HG02623 (cell line): Measurements from ENCODE around the gene RNF223.
"Not testable (repeated sequence)": the region's sequence is repeated elsewhere in the genome, so short reads cannot be mapped to it uniquely, and the experiment has no call there.

Experiments
- ATAC-seq: cut with Tn5 transposase; IDR thresholded peaks from one replicate; pipeline ENCODE4 v1.9.1; 2021; ENCODE audit warnings: moderate library complexity; ENCODE audit not compliant: unreplicated experiment

The RNF223 gene

DNA sequence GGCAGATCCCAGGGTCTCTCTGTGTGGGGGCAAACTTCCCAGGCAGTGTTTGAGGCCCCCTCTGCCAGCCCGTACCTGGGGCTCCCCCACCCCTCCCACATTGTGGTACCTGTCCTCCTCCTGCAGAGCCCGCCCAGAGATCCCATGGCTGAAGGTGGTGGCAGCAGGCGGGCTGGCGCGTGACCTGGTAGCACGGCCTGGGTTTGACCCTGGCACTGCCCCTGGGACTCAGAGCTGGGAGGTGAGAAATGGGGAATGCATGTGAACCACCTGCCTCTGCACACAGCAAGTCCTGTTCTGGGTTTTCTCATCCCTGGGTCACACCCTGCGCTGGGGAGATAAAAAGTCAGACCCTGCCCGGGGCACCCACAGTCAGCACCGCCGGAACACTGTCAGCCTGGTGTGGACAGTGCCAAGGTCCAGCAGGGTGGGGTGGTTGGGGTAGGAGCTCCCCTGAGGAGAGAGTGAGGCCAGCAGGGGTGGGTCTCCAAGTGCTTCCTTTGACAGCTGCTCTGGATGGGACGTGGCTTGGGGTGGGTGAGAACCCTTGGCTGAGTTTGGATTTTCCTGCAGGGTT is 42.4 kb downstream of the RNF223 start:
- no peak for ATAC-seq

DNA sequence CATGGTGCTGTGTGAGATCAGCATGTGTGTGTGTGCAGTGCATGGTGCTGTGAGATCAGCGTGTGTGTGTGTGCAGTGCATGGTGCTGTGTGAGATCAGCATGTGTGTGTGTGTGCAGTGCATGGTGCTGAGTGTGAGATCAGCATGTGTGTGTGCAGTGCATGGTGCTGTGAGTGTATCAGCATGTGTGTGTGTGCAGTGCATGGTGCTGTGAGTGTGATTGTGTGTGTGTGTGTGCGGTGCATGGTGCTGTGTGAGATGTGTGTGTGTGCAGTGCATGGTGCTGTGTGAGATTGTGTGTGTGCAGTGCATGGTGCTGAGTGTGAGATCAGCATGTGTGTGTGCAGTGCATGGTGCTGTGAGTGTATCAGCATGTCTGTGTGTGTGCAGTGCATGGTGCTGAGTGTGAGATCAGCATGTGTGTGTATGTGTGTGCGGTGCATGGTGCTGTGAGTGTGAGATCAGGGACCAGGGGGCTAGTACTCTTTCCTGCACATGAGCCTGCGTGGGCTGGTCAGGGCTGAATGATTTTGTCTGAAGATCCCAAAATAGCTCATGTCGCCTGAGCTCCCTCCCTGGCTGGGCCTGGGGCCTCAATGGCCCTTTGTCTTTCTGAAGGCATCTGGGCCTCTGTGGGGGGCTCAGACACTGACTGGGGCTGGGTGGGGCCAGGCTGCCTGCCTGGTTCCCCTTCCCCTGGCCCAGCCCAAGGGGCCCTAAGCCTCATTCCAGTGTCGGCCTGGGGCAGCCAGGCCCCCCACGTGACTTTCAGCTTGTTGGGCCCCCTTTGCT is 43.0 kb downstream of the RNF223 start:
- not testable (repeated sequence) for ATAC-seq

DNA sequence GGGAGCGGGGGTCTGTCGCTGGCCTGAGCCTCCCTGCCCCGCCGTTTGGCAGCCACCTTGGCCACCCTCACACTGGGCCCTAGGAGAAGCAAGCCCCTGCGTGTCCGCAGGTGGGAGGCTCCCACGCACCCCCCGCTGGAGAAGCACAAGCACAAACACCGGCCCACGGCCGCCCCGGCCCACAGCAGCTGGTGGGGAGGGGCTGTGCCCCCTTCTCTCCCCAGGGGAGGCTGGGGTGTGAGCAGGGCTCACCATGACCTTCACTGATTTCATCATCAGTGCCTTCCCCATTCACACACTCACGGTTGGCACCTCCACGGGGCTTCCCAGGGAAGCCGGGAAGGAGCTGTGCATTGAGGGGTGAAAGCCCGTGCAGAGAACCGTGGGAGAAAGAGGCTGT is 46.3 kb downstream of the RNF223 start:
- ATAC-seq = no peak

DNA sequence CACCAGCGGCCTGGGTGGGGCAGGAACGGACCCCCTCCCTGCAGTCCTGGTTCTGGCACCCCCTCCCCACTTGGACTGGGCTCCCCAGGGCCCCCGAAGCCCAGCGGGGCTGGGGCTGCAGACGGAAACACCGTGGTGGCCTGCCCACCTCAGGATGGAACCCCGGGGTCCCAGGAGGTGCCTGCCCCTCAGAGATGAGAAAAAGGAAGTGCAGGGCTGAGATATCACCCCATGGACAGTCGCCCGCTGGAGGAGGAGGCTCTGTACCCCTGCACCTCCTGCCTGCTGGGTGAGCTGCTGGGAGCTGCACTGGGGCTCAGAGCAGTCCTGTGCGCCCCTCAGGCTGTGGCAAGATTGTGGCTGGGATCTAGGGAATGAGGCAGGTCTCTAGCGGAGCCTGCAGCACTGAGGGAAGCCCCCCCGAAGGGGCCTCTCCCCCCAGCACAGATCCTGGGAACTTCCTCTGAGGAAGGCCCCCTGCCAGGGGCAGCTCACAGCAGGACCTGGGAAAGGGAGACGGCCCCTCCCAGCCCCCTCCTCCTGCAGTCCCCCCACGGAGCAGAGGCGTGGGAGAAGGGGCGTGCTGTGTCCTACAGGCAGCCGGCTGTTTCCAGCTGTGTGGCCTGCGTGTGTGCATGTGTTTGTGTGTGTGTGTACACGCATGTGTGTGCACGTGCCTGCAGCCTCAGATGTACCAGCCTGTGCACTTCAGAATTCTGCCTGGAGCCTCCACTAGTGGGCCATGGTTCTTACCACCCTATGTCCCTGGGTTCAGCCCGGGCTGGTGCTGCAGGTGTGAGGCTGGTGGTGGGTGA is 47.3 kb downstream of the RNF223 start:
- ATAC-seq = no peak

DNA sequence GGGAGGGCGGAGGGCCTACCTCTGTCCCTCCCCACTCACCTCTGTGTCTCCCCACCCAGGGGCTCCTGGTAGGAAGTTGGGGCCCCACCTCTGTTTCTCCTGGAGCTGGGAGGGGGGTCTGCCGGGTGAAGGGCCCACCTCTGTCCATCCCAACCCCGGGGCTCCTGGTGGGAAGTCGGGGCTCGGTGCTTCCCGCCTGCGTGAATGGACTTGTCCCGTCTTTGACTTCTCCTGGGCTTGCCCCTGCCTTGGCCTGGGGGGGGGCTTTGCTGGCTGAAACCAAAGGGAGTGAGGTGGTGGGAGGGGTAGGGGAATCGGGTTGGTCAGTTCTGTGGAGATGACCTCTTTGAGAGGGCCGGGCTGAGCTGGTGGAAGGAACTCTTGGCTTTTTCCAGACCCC is 48.4 kb downstream of the RNF223 start:
- no peak for ATAC-seq

DNA sequence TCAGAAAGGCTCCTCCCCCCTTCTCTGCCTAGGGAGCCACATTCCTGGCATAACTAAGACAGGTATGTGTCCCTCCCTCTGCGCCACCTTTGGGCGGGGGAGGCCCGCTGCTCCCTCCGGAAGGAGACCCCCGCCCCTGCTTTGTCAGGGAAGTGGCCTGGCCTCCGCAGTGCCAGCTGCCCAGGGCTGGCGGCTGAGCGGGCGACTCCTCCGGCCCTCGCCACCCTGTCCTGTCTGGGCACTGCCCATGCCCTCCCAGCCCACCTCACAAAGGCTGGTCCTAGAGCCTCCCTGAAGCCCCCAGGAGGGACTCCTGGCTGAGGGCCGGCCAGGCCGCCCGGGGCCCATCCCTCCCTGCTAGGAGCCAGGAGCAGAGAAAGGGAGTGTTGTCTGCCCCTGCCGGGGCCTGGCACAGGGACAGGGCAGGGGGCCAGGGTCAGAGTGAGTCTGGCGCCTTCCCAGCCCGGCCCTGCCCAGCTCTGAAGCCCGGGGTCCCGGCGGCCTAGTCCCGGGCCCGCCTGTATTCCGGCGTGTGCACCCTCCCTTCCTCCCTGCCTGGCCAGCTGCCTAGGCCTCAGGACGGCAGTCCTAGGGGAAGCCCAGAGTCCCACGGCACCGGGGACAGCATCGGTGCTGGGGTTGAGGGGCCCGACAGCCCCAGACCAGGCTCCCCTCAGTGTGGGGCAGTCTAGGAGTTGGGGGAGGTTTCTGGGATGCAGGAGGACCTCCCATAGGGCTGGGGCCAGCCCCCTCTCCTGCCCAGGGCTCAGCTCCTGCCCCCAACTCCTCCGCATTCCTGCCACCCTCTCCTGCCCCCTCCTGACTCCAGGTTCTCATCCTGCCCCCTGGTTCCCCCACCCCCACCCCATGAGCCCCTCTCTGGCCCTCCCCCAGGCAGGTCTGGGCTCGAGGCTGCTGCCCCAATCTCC is 49.1 kb downstream of the RNF223 start:
- ATAC-seq = no peak

DNA sequence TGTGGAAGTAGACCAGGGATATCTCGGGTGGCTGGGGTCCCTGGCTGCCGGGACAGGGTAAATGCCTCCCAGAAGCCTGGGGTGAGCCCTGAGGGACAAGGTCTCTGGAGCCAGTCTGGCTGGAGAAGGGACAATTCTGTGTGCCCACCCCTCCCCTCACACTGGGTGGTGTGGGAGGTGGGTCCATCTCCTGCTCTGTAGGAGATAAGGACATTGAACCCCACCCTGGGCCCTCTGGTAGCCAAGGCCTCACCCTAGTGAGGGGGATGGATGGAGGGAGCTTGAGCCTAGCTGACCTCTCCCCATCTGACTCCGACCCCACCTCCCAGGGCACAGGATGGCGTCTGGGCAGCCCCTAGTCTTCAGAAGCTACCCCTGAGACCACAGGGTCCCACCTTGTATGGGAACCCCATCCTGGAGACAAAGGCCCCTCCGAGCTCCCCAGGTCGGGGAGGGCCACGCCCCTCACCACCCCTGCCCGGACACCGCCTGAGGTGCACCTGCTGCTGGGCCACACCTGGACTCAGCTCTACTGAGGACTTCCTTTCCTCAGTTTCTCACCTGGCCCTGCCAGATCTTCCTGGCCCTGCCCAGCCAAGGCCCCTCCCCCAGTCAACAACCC is 49.8 kb downstream of the RNF223 start:
- no peak for ATAC-seq

DNA sequence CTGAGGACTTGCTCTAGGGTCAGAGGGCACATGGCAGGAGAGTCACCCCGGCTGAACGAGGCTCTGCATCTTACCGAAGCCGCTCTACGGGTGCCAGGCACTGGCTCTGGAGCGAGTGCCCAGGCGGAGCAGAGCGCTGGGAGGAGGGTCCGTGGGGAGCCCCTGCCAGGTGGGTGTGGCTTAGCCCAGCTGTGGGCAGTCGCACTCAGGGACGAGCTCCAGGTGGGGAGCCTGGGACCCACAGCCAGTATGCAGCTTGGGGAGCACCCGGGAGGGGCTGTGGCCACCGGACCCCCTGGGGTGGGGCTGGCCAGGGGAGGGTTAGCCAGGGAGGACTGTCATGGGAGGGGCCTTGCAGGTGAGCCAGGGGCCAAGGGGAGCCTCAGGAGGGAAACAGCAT is 50.4 kb downstream of the RNF223 start:
- no peak for ATAC-seq

DNA sequence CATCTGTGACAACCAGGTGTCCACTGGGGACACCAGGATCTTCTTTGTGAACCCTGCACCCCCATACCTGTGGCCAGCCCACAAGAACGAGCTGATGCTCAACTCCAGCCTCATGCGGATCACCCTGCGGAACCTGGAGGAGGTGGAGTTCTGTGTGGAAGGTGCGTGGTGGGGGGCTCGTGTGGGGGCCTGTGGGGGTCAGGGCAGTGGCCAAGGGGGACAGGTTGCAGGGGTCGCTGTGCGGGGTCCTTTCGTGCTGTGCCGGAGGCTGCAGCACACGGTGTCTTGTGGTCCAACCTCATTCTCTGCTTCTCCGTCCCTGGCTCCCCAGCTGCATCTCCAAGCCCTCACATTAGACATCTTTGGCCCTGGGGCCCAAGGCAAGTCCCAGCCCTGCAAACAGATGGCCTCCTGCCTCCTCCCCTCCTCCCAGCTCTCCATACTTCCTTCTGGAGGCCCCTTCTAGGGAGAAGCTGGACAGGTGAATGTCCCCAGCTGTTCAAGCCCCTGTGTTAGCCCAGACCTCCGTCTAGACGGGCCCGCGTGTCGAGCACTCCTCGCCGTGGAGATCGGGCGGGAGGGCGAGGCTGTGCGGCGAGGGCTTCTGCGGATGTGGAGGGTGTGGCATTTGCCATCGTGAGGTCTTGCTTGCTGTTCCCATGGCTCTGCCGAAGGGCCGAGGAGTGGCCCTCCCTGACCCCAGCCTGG is 51.6 kb downstream of the RNF223 start:
- no peak for ATAC-seq

DNA sequence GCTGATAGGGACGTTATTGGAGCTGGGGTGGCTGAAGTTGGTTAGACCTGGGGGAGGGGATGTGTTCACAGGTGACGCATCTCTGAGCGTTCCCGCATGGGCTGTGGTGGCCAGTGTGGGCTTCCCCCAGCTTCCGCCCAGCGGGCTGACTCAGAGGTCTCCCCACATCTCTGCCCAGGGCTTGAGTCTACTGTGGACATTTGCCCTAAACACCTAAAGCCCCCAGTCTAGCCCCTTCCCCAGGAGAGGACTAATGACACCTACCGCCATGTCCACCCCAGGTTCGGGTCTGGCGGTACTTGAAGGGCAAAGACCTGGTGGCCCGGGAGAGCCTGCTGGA is 52.2 kb downstream of the RNF223 start:
- ATAC-seq = no peak

DNA sequence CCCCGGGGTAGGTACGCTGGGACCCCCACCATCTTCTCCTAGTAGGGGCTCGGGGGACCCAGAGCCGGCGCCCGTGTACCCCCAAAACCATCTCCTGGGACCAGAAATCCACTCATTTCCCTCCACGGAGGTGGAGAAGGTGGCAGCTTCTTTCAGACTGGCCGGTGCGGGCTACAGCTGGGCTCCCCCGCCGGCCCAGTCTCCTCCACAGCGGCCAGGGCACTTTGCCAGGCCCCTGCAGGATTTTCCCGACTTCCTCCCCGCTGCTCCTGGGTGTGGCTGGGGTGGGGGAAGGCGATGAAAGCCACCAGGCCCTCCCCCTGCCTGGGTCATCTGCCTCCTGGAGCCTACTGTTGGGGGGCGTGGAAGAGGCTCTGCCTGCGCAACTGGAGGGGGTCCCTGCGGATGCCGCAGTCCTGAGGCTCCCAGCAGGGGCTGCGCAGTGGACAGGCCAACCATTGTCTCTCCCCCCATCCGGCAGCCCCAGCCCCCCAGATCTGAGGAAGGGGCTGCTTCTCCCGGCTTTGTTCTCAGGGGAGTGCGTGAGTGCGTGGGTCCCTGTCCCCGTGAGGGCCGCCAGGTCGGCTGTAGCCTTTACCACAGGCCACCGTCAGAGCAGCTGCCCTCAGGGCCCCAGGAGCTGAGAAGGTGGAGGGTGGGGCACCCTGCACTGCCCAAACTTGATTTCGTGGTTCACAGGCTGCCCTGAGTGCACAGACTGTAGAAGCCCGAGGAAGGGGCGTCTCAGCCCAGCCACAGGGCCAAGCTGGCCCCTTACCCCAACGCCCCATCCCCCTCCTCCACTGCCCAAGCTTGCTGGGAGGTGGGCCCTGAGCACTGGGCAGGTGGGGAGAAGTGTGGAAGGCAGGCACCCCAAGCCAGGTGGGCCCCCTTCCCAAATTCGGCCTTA is 52.8 kb downstream of the RNF223 start:
- no peak for ATAC-seq
